Measurements from ENCODE around the gene MAP6D1.
"Not testable (repeated sequence)": the region's sequence is repeated elsewhere in the genome, so short reads cannot be mapped to it uniquely, and the experiment has no call there.

MAP6D1 gene

DNA sequence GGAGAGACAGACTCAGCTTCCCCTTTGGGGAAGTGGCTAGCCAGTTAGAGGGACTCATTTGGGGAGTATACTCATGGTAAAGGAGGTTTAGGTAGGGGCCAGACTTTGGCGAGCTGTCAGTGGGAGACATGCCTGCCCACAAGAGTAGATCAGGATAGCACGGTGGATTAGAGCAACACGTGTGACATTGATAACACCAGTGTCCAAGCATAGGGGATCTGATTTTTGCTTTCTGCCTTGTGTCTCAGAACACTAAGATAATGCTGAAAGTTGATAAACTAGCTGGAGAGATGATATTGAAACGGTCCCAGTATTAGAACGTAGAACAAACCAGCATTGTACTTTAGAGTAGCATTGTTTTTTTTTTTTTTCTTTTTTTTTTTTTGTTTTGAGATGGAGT lies 25.9 kb downstream of the MAP6D1 start:
- DNase-seq (ENCODE audit: low read depth in 2 of 2), result no peak

DNA sequence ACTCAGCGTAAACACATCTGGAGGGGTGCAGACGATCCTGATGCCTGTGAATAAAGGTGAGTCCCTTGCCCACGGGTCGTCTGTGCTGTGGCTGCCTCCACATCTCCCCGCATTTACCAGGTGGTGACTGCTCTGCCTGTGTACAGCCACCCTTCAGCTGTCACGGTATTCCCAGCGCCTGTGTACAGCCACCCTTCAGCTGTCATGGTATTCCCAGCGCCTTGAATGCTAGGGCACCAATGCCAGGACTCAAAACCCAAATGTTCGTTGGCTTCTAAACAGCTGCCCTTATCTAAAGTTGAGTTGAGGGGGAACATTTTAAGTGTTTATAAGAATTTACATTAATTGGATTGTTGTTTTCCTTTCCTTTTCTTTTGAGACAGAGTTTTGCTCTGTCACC lies 27.4 kb downstream of the MAP6D1 start:
- no peak for DNase-seq (ENCODE audit: low read depth in 2 of 2)

DNA sequence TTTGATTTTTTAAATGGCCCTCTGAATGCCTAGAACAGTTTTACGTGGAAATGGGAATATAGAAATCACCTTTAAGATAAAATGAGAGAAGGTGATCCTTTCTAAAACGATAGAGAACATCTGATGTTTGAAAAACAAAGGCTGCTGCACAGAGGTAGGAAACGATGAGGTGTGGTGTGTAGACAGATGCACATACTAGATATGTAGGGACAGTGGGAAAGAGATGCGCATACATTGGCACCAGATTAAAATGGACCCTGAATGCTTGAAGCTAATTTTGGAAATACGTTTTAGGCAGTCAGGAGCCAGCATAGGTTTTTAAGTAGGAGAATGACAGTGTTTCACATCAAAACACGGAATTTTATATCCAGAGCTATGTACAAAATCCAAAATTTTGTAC lies 29.0 kb downstream of the MAP6D1 start:
- DNase-seq (ENCODE audit: low read depth in 2 of 2), result no peak

DNA sequence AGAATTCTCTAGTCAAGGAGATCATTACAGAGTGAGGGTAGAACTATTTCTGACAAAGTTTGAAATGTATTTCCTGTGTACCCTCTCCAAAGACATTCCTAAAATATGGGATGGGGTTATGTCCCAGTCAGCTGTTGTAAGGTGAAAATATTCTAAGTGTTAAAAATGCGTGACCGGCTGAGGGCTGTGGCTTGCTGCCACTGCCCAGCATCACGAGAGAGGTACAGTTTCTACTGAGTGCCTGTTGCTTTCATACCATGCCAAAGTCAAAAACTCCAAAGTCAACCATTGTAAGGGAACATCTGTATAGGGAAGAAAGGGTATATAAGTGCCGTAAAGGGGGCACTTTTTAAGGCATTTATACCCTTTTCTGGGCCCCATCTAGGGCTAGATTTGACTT lies 30.9 kb downstream of the MAP6D1 start:
- no peak for DNase-seq (ENCODE audit: low read depth in 2 of 2)

- no peak for DNase-seq (ENCODE audit: low read depth in 2 of 2)
Measured at GRCh38 chr3:183792976-183793375, 32.4 kb downstream of the MAP6D1 start.

DNA sequence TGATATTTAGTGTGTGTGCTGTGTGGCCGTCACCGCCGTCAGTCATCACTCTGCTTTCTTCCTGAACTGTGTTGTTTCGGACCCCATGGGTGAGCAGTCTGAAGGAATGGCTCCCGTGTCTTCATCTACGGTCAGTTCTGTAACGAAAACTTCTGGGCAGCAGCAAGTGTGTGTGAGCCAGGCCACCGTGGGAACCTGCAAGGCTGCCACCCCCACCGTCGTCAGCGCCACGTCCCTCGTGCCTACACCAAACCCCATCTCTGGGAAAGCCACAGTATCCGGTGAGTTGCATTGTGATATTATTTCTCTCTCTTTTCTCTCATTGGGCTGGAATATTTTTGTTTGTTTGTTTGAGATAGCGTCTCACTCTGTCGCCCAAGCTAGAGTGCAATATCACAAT lies 34.7 kb downstream of the MAP6D1 start:
- no peak for DNase-seq (ENCODE audit: low read depth in 2 of 2)

- no peak for DNase-seq (ENCODE audit: low read depth in 2 of 2)
Measured at GRCh38 chr3:183789826-183790225, 35.6 kb downstream of the MAP6D1 start.

- not testable (repeated sequence) for DNase-seq (ENCODE audit: low read depth in 2 of 2)
Measured at GRCh38 chr3:183784503-183784902, 40.9 kb downstream of the MAP6D1 start.

GRCh38 chr3:183782576-183783276 lies 42.7 kb downstream of the MAP6D1 start:
- no peak for DNase-seq (ENCODE audit: low read depth in 2 of 2)

DNA sequence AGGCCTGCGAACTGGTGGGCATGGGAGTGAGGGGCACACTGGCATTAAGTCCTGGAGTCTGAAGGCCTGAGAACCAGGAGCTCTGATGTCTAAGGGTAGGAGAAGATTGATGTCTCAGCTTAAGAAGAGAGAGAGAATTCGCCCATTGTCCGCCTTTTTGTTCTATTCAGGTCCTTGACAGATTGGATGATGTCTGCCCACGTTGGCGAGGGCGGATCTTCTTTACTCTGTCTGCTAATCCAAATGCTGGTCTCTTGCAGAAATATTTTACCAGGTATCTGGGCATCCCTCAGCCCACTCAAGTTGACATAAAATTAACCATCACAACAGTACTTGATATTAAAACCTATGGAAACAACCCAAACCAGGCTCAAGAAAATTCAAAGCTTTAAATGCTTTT lies 44.1 kb downstream of the MAP6D1 start:
- DNase-seq (ENCODE audit: low read depth in 2 of 2), result no peak

- no peak for DNase-seq (ENCODE audit: low read depth in 2 of 2)
Measured at GRCh38 chr3:183779896-183780465, 45.4 kb downstream of the MAP6D1 start.

GRCh38 chr3:183777016-183777618 lies 48.3 kb downstream of the MAP6D1 start:
- no peak for DNase-seq (ENCODE audit: low read depth in 2 of 2)

- DNase-seq (ENCODE audit: low read depth in 2 of 2), result not testable (repeated sequence)
Measured at GRCh38 chr3:183776451-183776850, 48.9 kb downstream of the MAP6D1 start.

GRCh38 chr3:183775781-183776180 lies 49.6 kb downstream of the MAP6D1 start:
- DNase-seq (ENCODE audit: low read depth in 2 of 2), result no peak

DNA sequence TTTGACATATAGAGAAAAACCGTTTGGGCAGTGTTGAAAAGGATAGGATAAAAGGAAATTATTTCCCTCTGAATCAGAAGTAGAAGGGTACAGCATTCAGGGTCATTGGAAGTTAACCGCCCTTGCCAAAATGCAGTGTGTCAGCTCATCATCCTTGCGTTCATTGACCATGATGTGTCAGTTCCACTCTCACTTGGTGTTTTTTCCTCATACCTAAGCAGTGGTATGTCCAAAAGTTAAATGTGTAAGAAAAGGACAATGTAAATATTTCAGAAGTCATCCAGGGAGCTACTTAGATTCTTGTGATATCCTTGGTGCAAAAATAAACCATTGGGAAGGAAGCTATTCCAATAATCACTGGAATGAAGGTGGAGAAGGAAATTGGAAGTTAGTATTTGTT lies 50.7 kb downstream of the MAP6D1 start:
- DNase-seq (ENCODE audit: low read depth in 2 of 2), result no peak

DNA sequence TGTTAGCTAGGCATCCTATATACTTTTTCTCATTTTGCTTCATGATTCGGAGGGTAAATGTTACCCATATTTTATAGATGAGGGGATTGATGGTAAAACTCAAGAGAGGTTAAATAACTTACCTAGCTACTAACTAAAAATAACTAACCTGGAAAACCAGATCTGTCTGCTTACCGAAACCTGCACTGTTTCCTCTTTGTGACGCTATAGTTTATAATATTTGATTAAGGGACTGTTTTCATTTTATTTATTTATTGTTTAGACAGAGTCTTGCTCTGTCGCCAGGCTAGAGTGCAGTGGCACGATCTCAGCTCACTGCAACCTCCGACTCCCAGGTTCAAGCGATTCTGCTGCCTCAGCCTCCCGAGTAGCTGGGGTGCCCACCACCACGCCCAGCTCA lies 55.9 kb downstream of the MAP6D1 start:
- DNase-seq (ENCODE audit: low read depth in 2 of 2), result no peak

GRCh38 chr3:183768114-183768513 lies 57.3 kb downstream of the MAP6D1 start:
- DNase-seq (ENCODE audit: low read depth in 2 of 2), result no peak

- peak; percentile 45 to 58 for DNase-seq (ENCODE audit: low read depth in 2 of 2)
Measured at GRCh38 chr3:183766745-183767606, 58.4 kb downstream of the MAP6D1 start.

GRCh38 chr3:183766107-183766506 lies 59.3 kb downstream of the MAP6D1 start:
- DNase-seq (ENCODE audit: low read depth in 2 of 2), result no peak

Measured in activated CD4-positive, alpha-beta T cell treated with anti-CD3 and anti-CD28 coated beads for 24 hours (primary cell).